HG03097 (cell line): Measurements from ENCODE around the gene ALAD.

Source experiments
- ATAC-seq: cut with Tn5 transposase; IDR thresholded peaks from one replicate; pipeline ENCODE4 v1.9.1; 2021; ENCODE audit not compliant: unreplicated experiment, low FRiP score

The ALAD gene

DNA sequence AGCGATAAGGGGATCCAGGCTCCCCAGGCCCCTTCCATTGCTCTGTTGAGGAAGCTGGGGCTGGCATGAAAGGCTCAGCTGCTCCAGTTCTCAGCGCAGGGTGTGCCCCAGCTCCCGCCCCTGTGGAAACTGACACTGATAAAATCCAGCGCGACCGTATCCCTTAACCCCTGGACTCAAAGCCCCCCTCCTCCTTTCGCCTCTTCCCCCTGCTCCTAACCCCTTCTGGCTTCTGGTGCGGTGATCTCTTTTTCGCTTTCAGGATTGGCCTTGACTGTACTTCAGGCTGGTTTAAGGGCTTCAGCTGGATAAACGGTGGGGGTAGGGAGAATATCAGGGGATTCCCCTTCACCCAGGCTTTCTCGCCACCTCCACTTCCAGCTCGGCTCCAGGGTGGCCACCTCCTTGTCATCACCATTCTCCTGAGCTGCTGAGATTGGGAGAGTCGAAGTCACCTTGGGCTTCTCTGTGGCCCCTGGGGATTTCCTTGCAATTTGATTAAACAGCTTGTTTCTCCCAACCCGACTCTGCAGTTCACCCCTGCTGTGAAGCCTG is 50.9 kb downstream of the ALAD start:
- ATAC-seq, result no peak

DNA sequence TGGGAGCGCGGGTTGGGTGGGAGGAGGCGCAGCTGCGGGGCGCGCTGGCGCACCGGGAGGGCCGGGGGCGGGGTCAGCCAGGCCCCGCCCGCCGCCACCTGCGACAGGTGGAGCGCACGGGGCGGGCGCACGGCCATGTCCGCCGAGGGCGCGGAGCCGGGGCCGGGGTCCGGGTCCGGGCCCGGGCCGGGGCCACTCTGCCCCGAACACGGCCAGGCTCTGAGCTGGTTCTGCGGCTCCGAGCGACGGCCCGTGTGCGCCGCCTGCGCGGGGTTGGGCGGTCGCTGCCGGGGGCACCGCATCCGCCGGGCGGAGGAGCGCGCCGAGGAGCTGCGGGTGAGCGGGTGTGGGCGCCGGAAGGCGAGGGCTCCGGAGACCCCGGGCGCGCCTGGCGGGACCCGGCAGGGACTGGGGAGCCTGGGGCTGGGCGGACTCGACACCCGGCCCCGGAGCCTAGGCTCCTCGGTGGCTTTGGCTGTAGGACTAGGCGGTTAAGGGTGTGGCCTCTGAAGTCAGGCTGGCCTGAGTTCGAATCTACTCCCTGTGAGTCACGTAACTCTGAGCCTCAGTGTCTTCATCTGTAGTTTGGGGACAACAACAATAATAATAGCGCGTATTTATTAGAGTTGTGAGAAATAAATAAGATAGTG is 51.5 kb downstream of the ALAD start, which contains the start of gene BSPRY:
Gene BSPRY, plus strand, starts transcription at position 97 of the 650 bp plus-strand sequence. Its CDS starts 39 bp downstream, at position 136.
- no peak for ATAC-seq

DNA sequence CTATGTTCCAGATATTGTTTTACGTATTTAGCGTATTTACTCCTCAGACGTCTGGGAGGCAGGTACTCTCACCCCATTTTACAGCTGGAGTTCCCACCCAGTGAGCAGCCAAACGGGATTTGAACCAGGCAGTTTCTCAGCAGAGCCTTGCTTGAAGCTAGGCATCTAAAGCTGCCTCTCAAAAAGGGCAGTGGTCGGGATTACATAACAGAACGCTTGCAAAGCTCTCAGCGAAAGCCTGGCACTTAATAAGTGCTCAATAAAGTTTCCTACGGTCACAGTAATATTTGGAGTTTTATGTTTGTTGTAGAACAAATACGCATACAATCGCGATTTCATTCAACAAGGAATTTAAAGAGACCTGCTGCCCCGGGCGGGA is 52.0 kb downstream of the ALAD start:
- ATAC-seq, result no peak

DNA sequence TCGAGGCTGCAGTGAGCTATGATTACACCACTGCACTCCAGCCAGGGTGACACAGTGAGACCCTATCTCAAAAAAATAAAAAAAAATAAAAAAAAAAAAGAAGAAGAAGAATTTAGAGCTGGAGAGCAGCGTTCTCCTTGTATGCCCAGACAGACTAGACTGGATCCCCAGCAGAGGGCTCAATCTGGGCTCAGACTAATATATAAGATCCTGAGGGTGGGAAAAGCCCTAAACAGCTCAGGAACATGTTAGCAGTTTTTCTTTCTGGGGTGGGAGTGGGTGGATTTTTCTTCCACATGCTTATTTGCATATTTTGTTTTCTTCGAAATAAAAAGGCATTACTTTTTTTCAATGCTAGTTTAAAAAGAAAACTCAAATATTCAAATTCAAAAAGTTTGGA is 52.6 kb downstream of the ALAD start:
- no peak for ATAC-seq

DNA sequence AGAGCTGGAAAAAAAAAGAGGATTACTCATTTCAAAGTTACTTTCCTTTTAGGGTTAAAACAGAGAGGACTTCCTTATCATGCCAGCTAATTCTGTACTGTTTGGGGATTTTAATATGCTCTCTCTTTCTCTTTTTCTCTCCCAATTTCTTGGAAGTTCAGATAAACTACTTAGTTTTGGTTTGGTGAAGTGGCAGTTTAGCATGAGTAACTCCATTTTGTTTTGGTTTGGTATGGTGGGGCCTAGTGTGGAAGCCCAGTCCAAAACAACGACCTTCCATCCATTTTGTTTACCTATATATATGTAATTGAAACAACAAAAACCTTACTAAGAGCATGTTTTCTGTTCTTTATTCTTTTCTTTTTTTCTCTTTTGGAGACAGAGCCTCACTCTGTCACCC is 55.4 kb downstream of the ALAD start:
- no peak for ATAC-seq

DNA sequence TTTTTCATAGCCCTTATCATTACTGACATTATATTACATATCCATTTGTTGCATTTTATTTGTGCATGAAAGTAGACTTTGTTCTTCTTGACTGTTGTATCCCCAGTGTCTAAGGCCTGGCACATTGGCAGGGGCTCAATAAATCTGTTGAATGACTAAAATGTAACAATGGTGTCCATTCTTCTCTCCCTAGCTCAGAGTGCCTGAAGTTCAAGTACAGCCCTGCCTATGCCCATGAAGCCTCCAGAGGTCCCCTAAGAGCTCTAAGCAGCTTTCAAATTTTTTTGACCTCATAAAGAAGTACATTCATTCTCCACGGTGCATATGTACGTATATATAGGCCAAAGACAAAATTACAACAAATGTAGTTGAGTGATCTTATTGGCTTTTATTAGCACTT is 55.9 kb downstream of the ALAD start:
- no peak for ATAC-seq

DNA sequence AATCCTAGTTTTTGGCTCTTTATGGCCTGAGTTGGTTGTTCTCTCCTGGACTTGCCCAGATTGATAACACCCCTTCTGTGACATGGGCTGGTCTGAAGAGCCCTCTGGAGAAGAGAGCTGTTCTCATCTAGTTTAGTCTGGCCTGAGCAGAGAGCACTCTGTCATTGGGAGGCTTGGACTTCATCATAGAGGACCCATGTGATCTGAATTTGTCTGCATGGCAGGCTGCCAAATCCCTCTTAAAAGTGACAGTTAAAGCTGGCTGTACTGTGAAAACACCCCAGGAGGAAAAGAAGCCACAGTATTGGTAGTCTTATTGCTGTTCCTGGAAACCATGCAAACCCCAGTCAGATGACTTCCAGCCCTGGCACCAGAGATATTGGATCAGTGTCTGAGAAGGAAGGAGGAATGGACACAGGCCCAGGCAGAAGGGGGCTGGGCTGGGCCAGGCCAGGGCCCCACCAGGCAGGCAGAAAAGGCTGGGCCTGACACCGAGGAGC is 57.3 kb downstream of the ALAD start:
- no peak for ATAC-seq

DNA sequence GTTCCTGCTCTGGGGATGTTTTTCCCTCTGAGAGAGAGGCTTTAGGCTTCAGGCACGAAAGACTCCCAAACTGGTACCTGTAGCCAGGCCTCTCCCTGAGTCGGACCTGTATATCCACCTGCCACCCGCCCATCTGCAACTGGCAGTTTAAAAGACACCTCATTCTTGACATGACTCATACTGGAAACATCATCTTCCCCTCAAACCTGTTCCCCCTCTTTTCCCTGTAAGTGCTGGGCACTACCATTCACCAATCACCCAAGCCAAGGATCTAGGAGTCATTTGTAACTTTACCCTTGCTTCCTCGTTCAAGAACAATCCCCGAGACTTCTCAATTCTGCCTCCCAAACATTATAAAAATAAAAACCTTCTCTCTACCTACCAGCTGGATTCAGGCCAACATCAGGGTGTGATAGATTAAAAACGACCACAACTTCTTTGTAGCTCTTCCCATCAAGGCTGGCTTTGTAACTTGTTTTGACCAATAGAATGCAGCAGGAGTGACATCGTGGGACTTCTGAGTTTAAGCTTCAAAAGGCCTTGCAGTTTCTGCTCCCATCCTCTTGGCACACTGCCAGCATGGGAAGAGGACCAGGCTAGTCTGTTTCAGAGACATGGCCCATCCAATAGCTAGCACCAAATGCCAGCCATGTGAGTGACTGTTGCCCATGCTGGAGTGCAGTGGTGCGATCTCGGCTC is 59.2 kb downstream of the ALAD start:
- ATAC-seq, result no peak

DNA sequence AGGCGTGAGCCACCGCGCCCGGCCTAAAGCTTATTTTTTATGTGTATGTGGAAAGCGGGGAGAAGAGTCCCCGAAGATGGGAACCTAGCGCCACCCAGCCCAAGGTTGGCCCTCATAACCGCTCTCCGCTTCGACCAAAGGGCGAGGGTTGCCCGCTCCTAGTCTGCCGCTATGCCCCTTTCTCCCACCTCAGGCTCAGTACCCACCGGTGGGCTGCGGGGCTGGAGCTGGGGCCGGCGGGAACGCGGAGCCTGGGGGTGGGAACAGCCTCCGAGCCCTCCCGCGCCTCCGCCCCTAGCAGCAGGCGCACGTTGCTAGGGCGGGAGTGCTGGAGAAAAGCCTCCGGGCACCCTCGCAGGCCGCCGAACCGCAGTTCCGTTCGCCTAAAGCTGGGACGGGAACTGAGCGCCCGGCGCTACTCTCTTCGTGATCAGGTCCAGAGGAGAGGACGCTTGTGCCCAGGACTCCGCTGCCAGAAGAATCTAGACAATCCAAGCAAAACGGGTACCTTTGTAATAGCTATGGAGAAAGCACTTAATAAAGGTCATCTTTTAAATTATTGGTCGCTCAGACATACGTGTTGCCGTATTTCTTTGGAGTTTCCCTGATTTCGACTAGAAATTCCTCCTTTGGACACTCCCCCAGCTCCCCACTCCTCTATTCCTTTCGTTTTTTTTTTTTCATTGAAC is 60.9 kb downstream of the ALAD start, which contains the start of gene WDR31:
Gene WDR31, minus strand, starts transcription at position 265 of the 689 bp plus-strand sequence. CDS start 8,253 bp downstream, outside the sequence.
- ATAC-seq, result peak; percentile 96

DNA sequence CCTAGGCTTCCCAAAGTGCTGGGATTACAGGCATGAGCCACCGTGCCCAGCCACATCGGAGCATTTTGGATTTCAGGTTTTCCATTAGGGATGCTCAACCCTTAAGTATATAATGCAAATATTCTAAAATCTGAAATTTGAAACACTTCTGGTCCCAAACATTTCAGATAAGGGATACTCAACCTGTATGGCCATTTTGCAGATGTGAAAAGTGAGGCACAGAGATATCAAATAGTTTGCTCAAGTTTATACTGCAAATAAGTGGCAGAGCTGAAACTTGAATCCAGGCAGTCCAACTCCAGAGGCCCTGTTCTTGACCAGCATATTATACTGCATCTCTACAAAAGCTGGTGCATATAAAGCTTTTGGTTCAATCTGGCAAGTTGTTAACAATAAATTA is 63.4 kb downstream of the ALAD start:
- no peak for ATAC-seq
